GM13977 (cell line): Measurements from ENCODE around the gene UGCG.

ENCODE experiments used
- DNase-seq: peaks from one replicate; pipeline ENCODE4 v3.0.0; 2012; ENCODE audit warnings: low spot score
- CTCF ChIP-seq: IDR thresholded peaks from 2 replicates; pipeline ENCODE4 v1.5.1; 2012; ENCODE audit warnings: mild to moderate bottlenecking, control low read depth; ENCODE audit not compliant: insufficient read depth; ENCODE audit errors: extremely low read depth, missing control alignments
- in situ Hi-C: fragments of 300-500 bp; cut with MboI; formaldehyde crosslinking; loops from one replicate; pipeline ENCODE4 v1.12.0; 2022; ENCODE audit warnings: low sequenced_read_pairs, low pct_unique_long_range_greater_than_20kb, mixed read lengths, inconsistent platforms; ENCODE audit not compliant: unreplicated experiment

The UGCG gene

GRCh38 chr9:111966861-111967291 is 70.3 kb downstream of the UGCG start:
- in situ Hi-C loops: no loop called here
- DNase-seq: no peak
- no peak for TF ChIP-seq CTCF

DNA sequence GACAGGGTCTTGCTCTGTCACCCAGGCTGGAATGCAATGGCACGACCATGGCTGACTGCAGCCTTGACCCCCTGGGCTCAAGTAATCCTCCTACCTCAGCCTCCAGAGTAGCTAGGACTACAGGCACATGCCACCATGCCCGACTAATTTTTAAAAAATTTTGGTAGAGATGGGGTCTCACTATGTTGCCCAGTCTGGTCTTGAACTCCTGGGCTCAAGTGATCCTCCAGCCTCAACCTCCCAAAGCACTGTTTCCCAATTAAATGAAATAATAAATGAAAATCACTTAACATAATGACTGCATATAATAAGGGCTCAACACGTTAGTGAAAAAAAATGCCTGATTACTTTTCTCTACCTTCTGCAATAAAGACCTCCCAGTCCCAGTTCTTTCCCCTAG is 71.0 kb downstream of the UGCG start:
- in situ Hi-C loops: no loop called here
- TF ChIP-seq CTCF: no peak
- no peak for DNase-seq

- DNase-seq: no peak
- in situ Hi-C loops: no loop called here
- TF ChIP-seq CTCF: no peak
These were observed 72.4 kb downstream of the UGCG start for GRCh38 chr9:111969061-111969460.

DNA sequence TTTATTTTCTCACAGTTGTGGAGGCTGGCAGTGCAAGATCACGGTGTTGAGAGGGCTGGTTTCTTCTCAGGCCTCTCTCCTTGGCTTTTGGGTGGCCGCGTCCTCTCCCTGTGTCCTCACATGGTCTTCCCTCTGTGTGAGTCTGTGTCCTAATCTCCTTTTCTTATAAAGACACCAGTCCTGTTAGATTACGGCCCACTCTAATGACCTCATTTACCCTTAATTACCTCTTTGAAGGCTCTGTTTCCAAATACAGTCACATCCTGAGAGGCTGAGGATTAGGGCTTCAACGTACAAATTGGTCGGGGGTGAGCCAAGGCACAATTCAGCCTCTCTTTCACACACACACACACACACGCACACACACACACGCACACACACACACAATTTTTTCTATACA is 73.0 kb downstream of the UGCG start:
- DNase-seq: no peak
- TF ChIP-seq CTCF: no peak
- in situ Hi-C loops: no loop called here

GRCh38 chr9:111970827-111971226 is 74.2 kb downstream of the UGCG start:
- TF ChIP-seq CTCF: no peak
- in situ Hi-C loops: no loop called here
- no peak for DNase-seq

GRCh38 chr9:111974092-111974681 is 77.6 kb downstream of the UGCG start:
- no peak for TF ChIP-seq CTCF
- DNase-seq: no peak
- in situ Hi-C loops: no loop called here

- DNase-seq: no peak
- in situ Hi-C loops: no loop called here
- peak; percentile 61 for TF ChIP-seq CTCF
These were observed 79.1 kb downstream of the UGCG start for GRCh38 chr9:111975709-111976108.
